Panc1 (cell line): ENCODE measurements around the gene DCK. TPM values are rescaled to one million over a fixed set of nuclear protein-coding genes. Genes with fewer than 3 reads are reported as not detected.
"Not testable (repeated sequence)": the region's sequence is repeated elsewhere in the genome, so short reads cannot be mapped to it uniquely, and the experiment has no call there.

Experiments used
- ATAC-seq: fragments of 200-7000 bp; cut with Tn5 transposase; 2 replicates; pipeline ENCODE4 v1.9.1; 2020; ENCODE audit warnings: mild to moderate bottlenecking, moderate library complexity
- BruUV-seq: library from RNA; stranded (reverse); fragments of 400-500 nt; replicated peaks from 2 replicates; lab custom pipeline; 2021; lab: Mats Ljungman, UMichigan
- CTCF ChIA-PET: fragments of 300-600 bp; sonication (Branson Sonifier 250); formaldehyde crosslinking; loops from one replicate; lab custom pipeline; 2022; ENCODE audit warnings: antibody characterized with exemption; lab: Charles Lee
- POLR2A ChIA-PET: fragments of 300-600 bp; sonication (Branson Sonifier 250); formaldehyde crosslinking; loops from one replicate; lab custom pipeline; 2022; ENCODE audit warnings: antibody characterized with exemption; lab: Charles Lee
- DNase-seq: peaks from one replicate; pipeline ENCODE4 v3.0.0-alpha.2; 2010; ENCODE audit warnings: low read depth, low spot score
- H3K27ac ChIP-seq: 2 replicates; pipeline ENCODE4 v1.5.1; 2011; ENCODE audit warnings: mild to moderate bottlenecking, low read length, inconsistent platforms
- H3K27me3 ChIP-seq: fragments of 200-500 bp; sonication (Bioruptor generic); 2 replicates; pipeline ENCODE4 v1.6.0; 2014; ENCODE audit warnings: low read length, inconsistent platforms; ENCODE audit not compliant: control insufficient read depth, insufficient read depth
- H3K36me3 ChIP-seq: fragments of 200-500 bp; sonication (Bioruptor generic); 2 replicates; pipeline ENCODE4 v1.5.1; 2014; ENCODE audit warnings: inconsistent platforms, mild to moderate bottlenecking, low read length, moderate library complexity; ENCODE audit not compliant: control insufficient read depth, insufficient read depth
- H3K4me1 ChIP-seq: 2 replicates; pipeline ENCODE4 v1.5.1; 2011; ENCODE audit warnings: inconsistent platforms, mild to moderate bottlenecking, low read length, moderate library complexity; ENCODE audit not compliant: control insufficient read depth, insufficient read depth
- H3K4me3 ChIP-seq, 2 experiments: 2 replicates each; pipeline ENCODE4 v1.5.1; 2011 to 2012; ENCODE audit warnings: low read depth in 2 of 2, low read length in 2 of 2, mild to moderate bottlenecking in 2 of 2, inconsistent platforms in 1 of 2, moderate library complexity in 1 of 2
- H3K9me3 ChIP-seq: fragments of 200-500 bp; sonication (Bioruptor generic); 2 replicates; pipeline ENCODE4 v1.5.1; 2014; ENCODE audit warnings: low read depth, mild to moderate bottlenecking, inconsistent platforms, low read length, moderate library complexity; ENCODE audit not compliant: control insufficient read depth, insufficient read depth
- CTCF ChIP-seq: fragments of 450-650 bp; IDR thresholded peaks from 2 replicates; pipeline ENCODE4 v1.5.1; 2017; ENCODE audit warnings: mild to moderate bottlenecking
- POLR2AphosphoS5 ChIP-seq: IDR thresholded peaks from 2 replicates; pipeline ENCODE4 v1.6.1; 2012; ENCODE audit warnings: mild to moderate bottlenecking, low read depth, low read length, moderate library complexity
- REST ChIP-seq, 2 experiments: IDR thresholded peaks; 2 replicates each; pipeline ENCODE4 v1.6.1; 2011 to 2012; ENCODE audit warnings: low read depth in 2 of 2, control low read depth in 1 of 2, low read length in 1 of 2, mild to moderate bottlenecking in 1 of 2, moderate library complexity in 1 of 2; ENCODE audit not compliant: insufficient read depth in 1 of 2
- SIN3A ChIP-seq: IDR thresholded peaks from 2 replicates; pipeline ENCODE4 v1.6.1; 2012; ENCODE audit warnings: low read depth, mild to moderate bottlenecking, low read length, moderate library complexity, borderline replicate concordance; ENCODE audit not compliant: insufficient read depth
- TCF7L2 ChIP-seq: IDR thresholded peaks from 2 replicates; pipeline ENCODE4 v1.6.1; 2011; ENCODE audit warnings: mild to moderate bottlenecking, low read depth, low read length, inconsistent platforms
- in situ Hi-C: cut with HindIII; loops from 2 replicates; pipeline ENCODE4 v1.10.0; 2016; ENCODE audit warnings: low sequenced_read_pairs, low pct_unique_long_range_greater_than_20kb
- intact Hi-C: fragments of 100-400 bp; cut with micrococcal nuclease; formaldehyde crosslinking; loops from one replicate; pipeline ENCODE4 v1.10.0; 2022; ENCODE audit not compliant: unreplicated experiment
- total RNA-seq: library from RNA; stranded (reverse); gene quantifications from one replicate; pipeline ENCODE4 v1.2.1, GENCODE V29; 2021; ENCODE audit not compliant: unreplicated experiment

The DCK gene
- total RNA-seq, 1 experiment from 2014 or later = 17.6 TPM

- no peaks in the 10 kb centered on the region for H3K9me3 ChIP-seq
- H3K27me3 ChIP-seq = no peaks in the 10 kb centered on the region
- H3K4me3 ChIP-seq = no peak overlapping the region
- in situ Hi-C loops (no loop called here), intact Hi-C loops (loop anchor here (10.0 kb wide), 1 partner anchor 170 kb away; the partner anchor contains the start of gene GRSF1)
- ChIA-PET CTCF (no interaction called here), POLR2A (no interaction called here)
- DNase-seq = no peak
- H3K36me3 ChIP-seq = no peaks in the 10 kb centered on the region
- H3K27ac ChIP-seq = no peak overlapping the region
- BruUV-seq = no TSS peak
- TF ChIP-seq REST (IDR thresholded peaks at IDR 0.05; ENCODE audit: insufficient read depth in 1 of 2, low read depth in 2 of 2, low read length in 1 of 2) = no peak
- TF ChIP-seq POLR2AphosphoS5 = no peak
- no peak for TF ChIP-seq SIN3A
- no peak for TF ChIP-seq TCF7L2
- TF ChIP-seq CTCF = no peak
- no peaks in the 10 kb centered on the region for H3K4me1 ChIP-seq
- ATAC-seq = no peak
Measured at GRCh38 chr4:71004281-71004851, 10.9 kb downstream of the DCK start.

- ATAC-seq, H3K4me3 ChIP-seq, CTCF ChIA-PET, in situ Hi-C loops, H3K4me1 ChIP-seq, H3K36me3 ChIP-seq, BruUV-seq, POLR2A ChIA-PET, H3K27me3 ChIP-seq, H3K9me3 ChIP-seq, H3K27ac ChIP-seq, DNase-seq: not testable (repeated sequence)
- intact Hi-C loops = loop anchor here (10.0 kb wide), 1 partner anchor 170 kb away; the partner anchor contains the start of gene GRSF1
Measured at GRCh38 chr4:71005025-71005424, 11.6 kb downstream of the DCK start.

GRCh38 chr4:71006203-71006907, 12.9 kb downstream of the DCK start:
- no peak for DNase-seq
- Histone ChIP-seq H3K27me3 (no peaks in the 10 kb centered on the region), H3K36me3 (no peaks in the 10 kb centered on the region), H3K4me3 (no peak overlapping the region), H3K4me1 (no peaks in the 10 kb centered on the region), H3K9me3 (no peaks in the 10 kb centered on the region), H3K27ac (no peak overlapping the region)
- TF ChIP-seq SIN3A (no peak), REST (IDR thresholded peaks at IDR 0.05; ENCODE audit: insufficient read depth in 1 of 2, low read depth in 2 of 2, low read length in 1 of 2) (no peak), CTCF (no peak), POLR2AphosphoS5 (no peak), TCF7L2 (no peak)
- no TSS peak for BruUV-seq
- in situ Hi-C loops (no loop called here), intact Hi-C loops (loop anchor here (10.0 kb wide), 1 partner anchor 172 kb away; the partner anchor contains the start of gene GRSF1)
- no peak for ATAC-seq
- ChIA-PET CTCF (no interaction called here), POLR2A (no interaction called here)
